GM21423 (cell line): ENCODE data around the gene CINP.
"Not testable (repeated sequence)": the region's sequence is repeated elsewhere in the genome, so short reads cannot be mapped to it uniquely, and the experiment has no call there.

Experiments used
- ATAC-seq: cut with Tn5 transposase; IDR thresholded peaks from one replicate; pipeline ENCODE4 v1.9.1; 2021; ENCODE audit warnings: mild to moderate bottlenecking, moderate library complexity; ENCODE audit not compliant: unreplicated experiment

The CINP gene

DNA sequence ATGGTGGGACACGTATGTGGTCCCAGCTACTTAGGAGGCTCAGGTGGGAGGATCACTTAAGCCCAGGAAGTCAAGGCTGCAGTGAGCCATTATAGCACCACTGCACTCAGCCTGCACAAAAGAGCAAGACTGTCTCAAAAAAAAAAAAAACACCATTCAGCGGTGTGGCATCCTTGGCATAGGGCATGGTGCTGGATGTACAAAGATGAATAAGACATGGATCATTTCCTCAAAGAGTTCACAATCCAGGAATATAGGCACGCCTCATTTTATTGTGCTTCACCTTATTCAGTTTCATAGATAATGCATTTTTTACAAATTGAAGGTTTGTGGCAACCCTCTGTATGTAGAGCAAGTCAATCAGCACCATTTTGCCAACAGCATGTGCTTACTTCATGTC is 6.4 kb downstream of the CINP start:
- no peak for ATAC-seq

GRCh38 chr14:102353126-102353619 is 9.5 kb downstream of the CINP start:
- no peak for ATAC-seq

DNA sequence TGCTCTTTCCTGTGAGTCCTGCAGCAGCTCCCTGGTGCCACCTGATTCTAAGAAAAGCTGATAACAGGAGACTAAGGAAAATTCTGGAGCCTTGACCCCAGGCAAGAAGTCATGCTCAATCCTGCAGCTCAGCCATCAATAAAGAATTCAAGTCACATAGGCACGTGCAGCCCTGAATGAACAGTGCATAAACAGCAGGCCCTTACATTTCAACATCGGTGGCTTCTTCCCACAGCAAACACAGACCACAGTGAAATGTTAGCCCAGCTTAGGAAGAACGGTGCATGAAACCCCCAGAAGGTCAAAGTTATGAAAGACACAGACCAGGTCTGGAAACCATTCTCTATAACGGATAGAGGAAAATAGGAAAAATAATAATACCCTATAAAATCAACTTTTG is 10.5 kb downstream of the CINP start:
- ATAC-seq, result no peak

- ATAC-seq, result not testable (repeated sequence)
Observed at GRCh38 chr14:102351593-102351992, 11.1 kb downstream of the CINP start.

DNA sequence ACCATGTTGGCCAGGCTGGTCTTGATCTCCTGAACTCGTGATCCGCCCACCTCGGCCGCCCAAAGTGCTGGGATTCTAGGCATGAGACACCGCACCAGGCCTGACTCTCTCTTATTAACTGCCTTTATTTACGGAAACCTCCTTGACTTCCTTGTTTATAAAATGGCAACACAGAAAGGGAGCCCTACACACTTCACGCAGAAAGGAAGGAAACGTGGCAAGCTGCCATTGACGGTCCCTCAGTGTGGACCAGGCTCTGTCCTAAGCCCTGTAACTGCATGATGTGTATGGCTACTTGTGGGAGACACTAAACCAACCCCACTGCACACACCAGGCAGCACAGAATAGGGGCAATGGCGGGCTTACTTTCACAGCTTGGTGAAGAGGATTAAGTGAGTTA is 11.7 kb downstream of the CINP start:
- ATAC-seq, result no peak

DNA sequence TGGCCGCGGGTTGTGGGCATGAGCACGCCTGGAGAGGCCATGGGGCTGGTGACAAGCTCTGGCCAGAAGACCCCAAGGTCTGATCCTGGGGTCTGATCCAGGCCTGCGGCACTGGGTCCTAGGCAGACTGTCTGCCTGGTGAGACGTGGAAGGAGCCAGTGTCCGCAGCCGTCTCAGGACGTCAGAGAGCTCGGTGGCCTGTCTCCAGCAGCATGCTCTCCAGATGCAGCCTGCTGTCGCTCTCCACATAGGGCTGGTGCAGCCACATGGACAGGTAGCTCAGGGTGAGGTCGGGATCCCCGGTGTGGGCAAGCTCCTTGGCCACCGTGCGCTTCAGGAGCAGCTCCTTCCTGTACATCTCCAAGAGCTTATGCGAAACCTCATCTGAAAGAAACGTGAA is 14.3 kb downstream of the CINP start:
- no peak for ATAC-seq

GRCh38 chr14:102346645-102347044 is 16.0 kb downstream of the CINP start:
- ATAC-seq, result no peak

- ATAC-seq, result no peak
Observed at GRCh38 chr14:102345232-102345631, 17.5 kb downstream of the CINP start.

DNA sequence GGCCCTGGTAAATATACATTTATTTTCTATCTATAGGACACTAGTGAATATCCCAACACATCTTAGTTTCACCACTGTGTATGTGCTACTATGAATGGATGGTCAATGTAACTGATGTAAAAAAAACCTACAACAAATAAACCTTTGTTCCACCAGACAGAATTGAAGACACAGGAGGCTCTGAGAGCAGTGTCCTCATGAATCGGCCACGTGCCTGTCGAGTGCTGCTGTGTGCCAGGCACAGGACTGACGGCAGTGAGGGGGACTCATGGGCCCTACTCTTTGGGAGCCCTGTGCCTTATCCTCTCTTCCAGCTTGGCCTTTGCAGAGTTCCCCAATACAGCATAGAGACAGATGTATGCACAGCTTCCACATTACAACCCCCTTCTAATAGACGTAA is 18.2 kb downstream of the CINP start:
- ATAC-seq, result no peak

GRCh38 chr14:102344084-102344483 is 18.6 kb downstream of the CINP start:
- no peak for ATAC-seq

DNA sequence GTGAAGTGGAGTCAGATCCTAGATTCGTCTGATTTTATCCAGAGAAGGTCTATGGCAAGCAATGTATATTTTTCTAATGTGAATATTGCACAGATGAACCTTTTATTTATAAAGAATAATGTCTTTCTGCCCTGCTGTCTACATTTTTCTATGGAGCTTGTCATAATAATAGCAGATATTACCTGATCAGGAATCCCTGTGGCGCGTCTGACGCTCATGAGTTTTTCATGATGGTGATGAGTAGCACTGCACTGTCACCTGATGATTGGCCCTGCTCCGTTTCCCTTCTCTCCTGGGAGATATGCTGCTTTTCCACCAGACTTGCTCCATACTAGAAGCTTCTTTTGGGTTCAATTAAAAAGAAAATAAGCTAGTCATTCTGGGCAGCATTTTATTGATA is 20.5 kb downstream of the CINP start:
- ATAC-seq, result no peak

DNA sequence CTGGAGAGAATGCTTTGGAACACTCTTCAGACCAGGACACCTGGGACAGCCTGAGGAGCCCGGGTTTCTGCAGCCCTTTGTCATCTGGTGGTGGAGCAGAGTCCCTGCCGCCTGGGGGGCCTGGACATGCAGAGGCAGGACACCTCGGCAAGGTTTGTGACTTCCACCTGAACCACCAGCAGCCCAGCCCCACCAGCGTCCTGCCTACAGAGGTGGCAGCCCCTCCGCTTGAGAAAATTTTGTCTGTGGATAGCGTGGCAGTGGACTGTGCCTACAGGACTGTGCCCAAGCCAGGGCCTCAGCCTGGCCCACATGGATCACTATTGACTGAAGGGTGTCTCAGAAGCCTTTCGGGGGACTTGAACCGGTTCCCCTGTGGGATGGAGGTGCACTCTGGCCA is 21.1 kb downstream of the CINP start:
- no peak for ATAC-seq

DNA sequence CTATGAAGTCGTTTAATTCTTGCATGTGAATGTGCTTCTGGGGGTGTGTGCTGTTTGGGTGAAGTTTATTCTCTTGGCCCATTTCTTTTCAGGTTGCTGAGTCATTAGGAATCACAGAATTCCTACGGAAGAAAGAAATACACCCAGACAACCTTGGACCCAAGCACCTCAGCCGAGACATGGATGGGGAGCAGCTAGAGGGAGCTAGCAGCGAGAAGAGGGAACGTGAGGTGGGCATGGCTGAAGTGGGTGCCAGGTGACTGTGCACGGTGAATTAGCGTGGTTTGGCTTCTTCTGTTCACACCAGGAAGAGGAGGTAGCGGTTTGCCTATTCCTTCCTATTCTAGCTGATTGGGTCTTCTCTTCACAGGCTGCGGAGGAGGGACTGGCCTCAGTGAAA is 24.0 kb downstream of the CINP start:
- no peak for ATAC-seq

- no peak for ATAC-seq
Observed at GRCh38 chr14:102335163-102335562, 27.5 kb downstream of the CINP start.

DNA sequence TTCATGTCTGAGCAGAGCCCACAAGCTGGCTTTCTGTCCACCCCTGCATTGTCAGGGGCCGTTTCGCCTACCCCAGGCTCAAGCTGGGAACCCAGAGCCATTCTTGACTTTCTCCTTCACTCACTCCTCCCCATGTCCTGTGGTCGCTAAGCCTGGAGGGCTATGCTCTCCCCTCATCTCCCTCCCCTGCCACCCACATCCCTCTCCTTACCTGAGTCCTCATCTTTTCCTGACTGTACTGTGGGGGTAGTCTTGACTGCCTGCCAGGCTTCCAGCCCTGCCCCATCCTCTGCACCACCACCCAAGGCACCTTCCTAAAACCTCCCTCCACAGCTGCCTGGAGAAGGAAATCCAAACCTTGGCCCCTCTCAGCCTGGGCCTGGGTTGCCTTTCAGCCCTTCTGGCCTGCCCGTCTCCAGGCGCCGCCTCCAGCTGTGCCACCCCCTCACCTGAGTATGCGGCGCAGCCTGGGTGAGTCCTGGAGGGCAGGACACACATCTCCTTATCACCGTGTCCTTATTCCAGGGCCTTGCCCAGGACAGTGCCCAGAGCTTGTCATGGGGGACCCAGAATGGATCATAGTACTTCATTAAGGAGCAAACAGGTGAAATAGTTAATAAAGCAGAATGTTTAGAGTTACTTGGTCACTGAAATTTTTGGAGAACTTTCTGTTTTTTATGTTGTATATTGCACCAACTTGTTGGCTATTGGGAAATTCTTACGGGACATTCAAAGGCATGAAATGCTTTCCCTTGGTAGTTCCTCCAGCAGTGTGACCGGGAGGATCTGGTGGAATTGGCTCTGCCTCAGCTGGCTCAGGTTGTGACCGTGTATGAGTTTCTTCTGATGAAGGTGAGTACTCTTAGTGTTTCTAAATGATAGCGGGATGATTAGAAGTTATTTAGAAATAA is 28.6 kb downstream of the CINP start:
- no peak for ATAC-seq

- ATAC-seq, result no peak
Observed at GRCh38 chr14:102333390-102333789, 29.3 kb downstream of the CINP start.

GRCh38 chr14:102330806-102331205 is 31.9 kb downstream of the CINP start:
- ATAC-seq, result no peak

DNA sequence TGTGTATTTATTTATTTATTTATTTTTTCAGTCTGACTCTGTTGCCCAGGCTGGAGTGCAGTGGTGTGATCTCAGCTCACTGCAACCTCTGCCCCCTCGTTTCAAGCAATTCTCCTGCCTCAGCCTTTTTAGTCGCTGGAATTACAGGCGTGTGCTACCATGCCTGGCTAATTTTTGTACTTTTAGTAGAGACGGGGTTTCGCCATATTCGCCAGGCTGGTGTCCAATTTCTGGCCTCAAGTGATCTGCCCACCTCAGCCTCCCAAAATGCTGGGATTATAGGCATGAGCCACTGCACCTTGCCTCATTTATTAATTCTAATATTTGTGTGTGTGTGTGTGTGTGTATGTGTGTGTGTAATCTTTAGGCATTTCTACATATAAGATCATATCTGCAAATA is 33.3 kb downstream of the CINP start:
- not testable (repeated sequence) for ATAC-seq

DNA sequence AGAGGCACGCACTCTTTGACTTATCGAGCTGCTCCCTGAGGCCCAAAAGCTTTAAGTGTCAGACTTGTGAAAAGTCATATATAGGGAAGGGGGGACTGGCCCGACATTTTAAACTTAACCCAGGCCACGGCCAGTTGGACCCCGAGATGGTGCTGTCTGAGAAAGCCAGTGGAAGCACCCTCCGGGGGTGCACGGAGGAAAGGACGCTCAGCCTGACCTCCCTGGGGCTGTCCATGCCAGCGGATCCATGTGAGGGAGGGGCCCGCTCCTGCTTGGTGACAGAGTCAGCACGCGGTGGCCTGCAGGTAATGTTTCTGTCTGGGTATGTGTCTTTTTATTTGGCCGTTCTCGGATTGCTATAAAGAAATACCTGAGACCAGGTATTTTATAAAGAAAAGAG is 36.1 kb downstream of the CINP start:
- ATAC-seq, result no peak

DNA sequence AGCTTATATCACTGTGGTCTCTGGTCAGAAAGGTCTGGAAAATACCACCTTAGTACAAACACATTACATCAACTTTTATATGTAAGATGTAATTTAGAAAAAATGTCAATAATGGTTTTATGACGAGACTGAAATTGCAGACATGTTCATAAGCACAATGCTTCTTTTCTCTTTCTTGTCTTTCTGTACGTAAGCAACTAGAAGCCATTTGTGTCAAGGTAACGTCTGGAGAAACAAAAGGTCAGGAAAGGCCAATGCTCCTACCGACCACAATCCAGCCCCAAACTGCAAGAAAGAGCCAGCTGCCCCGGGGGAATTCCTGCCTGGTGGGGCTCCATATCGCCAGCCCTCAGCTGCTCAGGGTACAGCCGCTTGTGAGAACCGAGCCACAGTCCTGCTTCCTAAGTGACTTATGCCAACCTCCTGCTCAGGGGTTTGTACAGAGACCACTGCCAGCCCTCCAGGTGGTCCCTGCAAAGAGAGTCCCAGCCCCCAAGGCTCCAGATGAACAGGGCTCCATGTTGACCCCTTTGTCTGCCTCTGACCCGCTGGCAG is 36.8 kb downstream of the CINP start:
- no peak for ATAC-seq

- no peak for ATAC-seq
Observed at GRCh38 chr14:102323102-102323501, 39.6 kb downstream of the CINP start.
